Fibroblast of lung (primary cell): ENCODE measurements around the gene PUS3. TPM values are rescaled to one million over a fixed set of nuclear protein-coding genes. Genes with fewer than 3 reads are reported as not detected.

Experiments
- DNase-seq, 2 donors: peaks; one replicate each; pipeline versions ENCODE4 v3.0.0 to v3.0.0-alpha.2; 2010; ENCODE audit warnings: low read depth in 2 of 2
- H2AFZ ChIP-seq: 2 replicates; pipeline ENCODE4 v1.5.1; 2012; ENCODE audit warnings: low read length, control low read depth, inconsistent platforms
- H3K27ac ChIP-seq: 2 replicates; pipeline ENCODE4 v1.5.1; 2011; ENCODE audit warnings: low read length, control low read depth; ENCODE audit not compliant: insufficient read depth
- H3K27me3 ChIP-seq: 2 replicates; pipeline ENCODE4 v1.5.1; 2011; ENCODE audit warnings: mild to moderate bottlenecking, low read length; ENCODE audit not compliant: control insufficient read depth, insufficient read depth
- H3K36me3 ChIP-seq: 2 replicates; pipeline ENCODE4 v1.5.1; 2011; ENCODE audit warnings: low read length; ENCODE audit not compliant: control insufficient read depth, insufficient read depth
- H3K4me1 ChIP-seq: 2 replicates; pipeline ENCODE4 v1.5.1; 2011; ENCODE audit warnings: low read length; ENCODE audit not compliant: control insufficient read depth, insufficient read depth; ENCODE audit errors: extremely low read depth
- H3K4me2 ChIP-seq: 2 replicates; pipeline ENCODE4 v1.5.1; 2011; ENCODE audit warnings: low read length, control low read depth; ENCODE audit not compliant: insufficient read depth; ENCODE audit errors: extremely low read depth
- H3K4me3 ChIP-seq, 4 experiments: fragments of 200-600 bp in 1 of 4; sonication (generic) in 1 of 4; replicated peaks in 1 of 4; 2 replicates each; pipeline ENCODE4 v1.5.1; 2011 to 2016; ENCODE audit warnings: low read length in 4 of 4, low read depth in 3 of 4, mild to moderate bottlenecking in 3 of 4, control low read depth in 2 of 4, inconsistent platforms in 1 of 4, mixed read lengths in 1 of 4; ENCODE audit not compliant: insufficient read depth in 1 of 4; ENCODE audit errors: control extremely low read depth in 1 of 4
- H3K79me2 ChIP-seq: 2 replicates; pipeline ENCODE4 v1.5.1; 2012; ENCODE audit warnings: mild to moderate bottlenecking, low read length, inconsistent platforms; ENCODE audit not compliant: control insufficient read depth, insufficient read depth
- H3K9ac ChIP-seq: 2 replicates; pipeline ENCODE4 v1.5.1; 2011; ENCODE audit warnings: mild to moderate bottlenecking, low read length, control low read depth; ENCODE audit not compliant: insufficient read depth
- H3K9me3 ChIP-seq: 2 replicates; pipeline ENCODE4 v1.5.1; 2012; ENCODE audit warnings: low read depth, low read length; ENCODE audit not compliant: control insufficient read depth, insufficient read depth
- H4K20me1 ChIP-seq: 2 replicates; pipeline ENCODE4 v1.5.1; 2011; ENCODE audit warnings: low read length; ENCODE audit not compliant: control insufficient read depth, insufficient read depth; ENCODE audit errors: extremely low read depth
- CTCF ChIP-seq, 2 donors: IDR thresholded peaks in 1 of 2; conservative IDR thresholded peaks in 1 of 2; 1 replicate in 1 of 2; 2 replicates in 1 of 2; pipeline ENCODE4 v1.5.1; 2011 to 2012; ENCODE audit warnings: low read length in 2 of 2, control low read depth in 1 of 2, inconsistent platforms in 1 of 2, low read depth in 1 of 2, mild to moderate bottlenecking in 1 of 2
- EZH2 ChIP-seq: IDR thresholded peaks from 2 replicates; pipeline ENCODE4 v1.5.1; 2012; ENCODE audit warnings: low read length, control low read depth, mild to moderate bottlenecking; ENCODE audit errors: missing control alignments
- polyA plus RNA-seq, 2 donors: library from polyadenylated mRNA; depleted of rRNA in 1 of 2; stranded (reverse) in 1 of 2; unstranded in 1 of 2; fragments of >200 nt; gene quantifications; 2 replicates each; pipeline ENCODE4 v1.2.1, GENCODE V29; 2011 to 2012; ENCODE audit warnings: missing spikeins in 1 of 2
- total RNA-seq: library from RNA; depleted of rRNA; stranded (reverse); fragments of >200 nt; gene quantifications from 2 replicates; pipeline ENCODE4 v1.2.1, GENCODE V29; 2014

The PUS3 gene
- total and polyA plus RNA-seq, 2 donors (not counting 1 experiment from before 2014, with no cell fraction given), result 14.0 to 16.0 TPM

- Histone ChIP-seq H3K4me3 (peak overlapping the region in 2 of 4 experiments; percentile 52 to 64), H3K4me2 (peak overlapping the region; percentile 80), H3K9ac (no peak overlapping the region), H3K9me3 (no peaks in the 10 kb centered on the region), H2AFZ (peak overlapping the region; percentile 73), H3K27ac (no peak overlapping the region), H3K36me3 (no peaks in the 10 kb centered on the region), H3K27me3 (no peaks in the 10 kb centered on the region), H3K79me2 (no peaks in the 10 kb centered on the region), H3K4me1 (no peaks in the 10 kb centered on the region), H4K20me1 (no peaks in the 10 kb centered on the region)
- TF ChIP-seq CTCF (conservative IDR thresholded peaks at IDR 0.05 in 1 of 2, IDR thresholded peaks at IDR 0.05 in 1 of 2; ENCODE audit: low read depth in 1 of 2, low read length in 2 of 2) (peak; percentile 85 to 89), EZH2 (no peak)
- peak; percentile 49 to 80 for DNase-seq
Measured at GRCh38 chr11:125874556-125875124, 28.4 kb downstream of the PUS3 start.

GRCh38 chr11:125873881-125874555 lies 29.0 kb downstream of the PUS3 start:
- Histone ChIP-seq H3K4me1 (no peaks in the 10 kb centered on the region), H3K4me3 (peak overlapping the region in 2 of 4 experiments; percentile 52 to 64), H3K36me3 (no peaks in the 10 kb centered on the region), H2AFZ (peak overlapping the region; percentile 73), H3K9ac (no peak overlapping the region), H4K20me1 (no peaks in the 10 kb centered on the region), H3K27me3 (no peaks in the 10 kb centered on the region), H3K9me3 (no peaks in the 10 kb centered on the region), H3K79me2 (no peaks in the 10 kb centered on the region), H3K27ac (no peak overlapping the region), H3K4me2 (peak overlapping the region; percentile 80)
- DNase-seq, result no peak
- TF ChIP-seq CTCF (conservative IDR thresholded peaks at IDR 0.05 in 1 of 2, IDR thresholded peaks at IDR 0.05 in 1 of 2; ENCODE audit: low read depth in 1 of 2, low read length in 2 of 2) (no peak), EZH2 (no peak)

- Histone ChIP-seq H3K36me3 (no peaks in the 10 kb centered on the region), H3K9me3 (no peaks in the 10 kb centered on the region), H3K4me1 (no peaks in the 10 kb centered on the region), H3K79me2 (no peaks in the 10 kb centered on the region), H3K9ac (no peak overlapping the region), H2AFZ (no peak overlapping the region), H4K20me1 (no peaks in the 10 kb centered on the region), H3K27ac (no peak overlapping the region), H3K4me2 (no peak overlapping the region), H3K4me3 (no peak overlapping the region), H3K27me3 (no peaks in the 10 kb centered on the region)
- TF ChIP-seq CTCF (conservative IDR thresholded peaks at IDR 0.05 in 1 of 2, IDR thresholded peaks at IDR 0.05 in 1 of 2; ENCODE audit: low read depth in 1 of 2, low read length in 2 of 2) (no peak), EZH2 (no peak)
- no peak for DNase-seq
Measured at GRCh38 chr11:125872138-125872491, 30.9 kb downstream of the PUS3 start.
